Measurements from ENCODE around the gene FBXW8.

FBXW8 gene

DNA sequence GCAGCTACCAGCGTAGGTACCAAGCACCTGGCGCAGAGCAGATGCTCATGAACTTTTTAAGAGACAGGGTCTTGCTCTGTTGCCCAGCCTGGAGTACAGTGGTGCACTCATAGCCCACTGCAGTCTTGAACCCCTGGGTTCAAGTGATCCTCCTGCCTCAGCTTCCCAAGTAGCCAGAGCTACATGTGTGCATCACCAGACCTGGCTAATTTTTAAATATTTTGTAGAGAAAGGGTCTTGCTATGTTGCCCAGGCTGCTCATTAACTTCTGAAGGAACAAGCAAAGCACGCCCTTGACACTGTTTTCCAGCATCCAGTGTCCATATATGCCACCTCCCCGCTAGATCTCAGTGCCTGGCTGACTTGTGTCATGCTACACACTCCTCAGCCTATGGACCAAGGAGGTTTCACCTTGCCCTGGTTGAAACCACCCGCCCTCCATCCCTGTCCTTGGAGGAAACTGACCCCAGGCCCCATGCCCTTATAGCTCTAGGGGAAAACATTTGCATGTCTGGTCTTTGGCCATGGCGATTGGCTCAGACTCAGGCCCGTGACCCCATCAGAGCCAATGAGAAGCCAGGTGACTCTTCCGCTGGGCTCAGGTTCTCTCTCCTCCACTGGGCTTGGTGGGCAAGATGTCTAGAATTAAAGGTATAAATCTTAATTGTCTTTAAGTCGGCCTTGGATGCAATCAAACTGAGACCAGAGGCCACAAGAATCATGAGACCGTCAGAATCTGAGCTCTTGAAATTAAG lies 162.2 kb downstream of the FBXW8 start:
- no peak for DNase-seq (ENCODE audit: low read depth in 2 of 3, low spot score in 1 of 3)

DNA sequence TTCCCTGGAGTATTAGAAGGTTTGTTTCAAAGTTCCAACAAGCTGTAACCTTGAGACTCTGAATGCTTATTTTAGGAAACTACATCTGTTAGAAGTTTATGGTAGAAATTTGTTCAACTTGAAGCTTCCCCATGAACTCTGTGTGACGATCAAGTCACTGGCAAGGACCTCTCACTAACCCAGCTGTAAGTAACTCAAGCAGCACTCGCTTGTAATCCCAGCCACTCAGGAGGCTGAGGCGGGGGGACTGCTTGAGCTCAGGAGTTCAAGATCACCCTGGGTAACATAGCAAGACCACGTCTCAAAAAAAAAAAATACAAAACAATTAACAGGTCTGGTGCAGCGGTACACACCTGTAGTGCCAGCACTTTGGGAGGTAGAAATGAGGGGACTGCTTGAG lies 162.9 kb downstream of the FBXW8 start:
- no peak for DNase-seq (ENCODE audit: low read depth in 2 of 3, low spot score in 1 of 3)

DNA sequence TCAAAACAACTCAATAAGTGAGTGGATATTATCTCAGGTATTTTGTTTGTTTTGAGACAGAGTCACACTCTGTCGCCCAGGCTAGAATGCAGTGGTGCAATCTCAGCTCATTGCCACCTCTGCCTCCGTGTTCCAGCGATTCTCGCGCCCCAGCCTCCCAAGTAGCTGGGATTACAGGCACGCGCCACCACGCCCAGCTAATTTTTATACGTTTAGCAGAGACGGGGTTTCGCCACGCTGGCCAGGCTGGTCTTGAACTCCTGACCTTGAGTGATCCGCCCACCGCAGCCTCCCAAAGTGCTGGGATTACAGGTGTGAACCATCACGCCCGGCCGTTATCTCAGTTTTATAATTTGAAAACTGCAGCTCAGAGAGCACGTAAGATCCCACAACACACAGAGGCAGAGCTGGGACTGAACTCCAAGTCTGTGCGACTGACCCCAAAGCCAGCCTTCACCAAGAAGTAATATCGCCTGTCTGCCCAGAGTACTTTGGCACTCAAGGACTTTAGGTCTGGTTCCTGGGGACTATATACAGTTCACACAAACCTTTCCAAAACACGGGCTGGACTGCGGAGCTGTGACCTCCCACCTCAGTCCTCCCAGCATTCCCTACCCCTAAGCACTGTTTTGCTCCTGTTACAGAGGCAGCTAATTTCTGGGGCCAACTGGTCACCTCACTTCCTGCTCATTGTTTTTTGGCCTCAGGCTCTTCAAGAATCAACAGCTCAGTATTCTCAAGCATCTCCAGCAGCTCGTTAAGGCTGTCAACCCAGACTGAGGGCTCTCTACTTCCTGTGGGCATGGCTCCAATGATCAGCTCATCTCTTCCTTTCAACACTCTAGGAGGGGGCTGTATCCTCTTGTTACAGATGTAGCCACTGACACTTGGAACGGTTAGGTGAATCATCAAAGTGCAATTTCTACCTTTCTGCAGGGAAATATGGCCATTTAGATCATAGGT lies 165.9 kb downstream of the FBXW8 start:
- no peak for DNase-seq (ENCODE audit: low read depth in 2 of 3, low spot score in 1 of 3)

DNA sequence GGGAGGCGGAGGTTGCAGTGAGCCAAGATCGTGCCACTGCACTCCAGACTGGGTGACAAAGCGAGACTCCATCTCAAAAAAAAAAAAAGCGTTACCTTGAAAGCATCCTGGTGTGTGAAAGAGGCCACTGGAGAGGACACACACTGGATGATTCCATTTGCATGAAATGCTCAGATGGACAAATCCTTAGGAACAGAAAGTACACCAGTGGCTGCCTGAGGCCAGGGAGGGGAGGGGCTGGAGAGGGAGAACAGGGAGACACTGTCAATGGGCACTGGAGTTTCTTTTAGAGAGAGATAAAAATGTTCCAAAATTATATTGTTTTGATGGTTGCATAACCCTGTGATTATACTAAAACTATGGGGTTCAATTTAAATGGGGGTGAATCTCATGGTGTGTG lies 168.7 kb downstream of the FBXW8 start:
- no peak for DNase-seq (ENCODE audit: low read depth in 2 of 3, low spot score in 1 of 3)

DNA sequence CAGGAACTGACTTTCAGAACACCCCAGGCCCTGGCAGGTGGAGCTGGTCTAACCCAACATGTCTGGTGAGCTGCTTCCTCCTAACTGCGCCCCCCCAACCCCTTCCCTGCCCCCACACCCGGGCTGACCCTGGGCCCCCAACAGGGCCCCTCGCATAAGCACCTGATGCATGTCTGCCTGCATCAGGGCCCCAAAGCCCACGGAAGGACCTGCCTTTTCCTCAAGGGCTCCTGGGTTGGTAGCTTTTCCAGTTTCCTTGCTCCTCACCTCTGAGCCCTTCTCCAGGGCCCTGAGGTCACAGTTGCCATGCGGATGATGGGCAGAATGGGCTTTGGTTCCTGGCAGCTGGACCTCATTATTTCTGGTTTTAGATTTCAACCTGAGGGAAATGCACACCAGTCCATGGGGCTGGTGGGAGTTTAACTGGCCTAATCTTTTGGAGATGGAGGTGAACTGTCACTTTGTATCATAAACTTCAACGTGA lies 170.0 kb downstream of the FBXW8 start:
- no peak for DNase-seq (ENCODE audit: low read depth in 2 of 3, low spot score in 1 of 3)
